H9 (cell line): ENCODE data around the gene TNK2. TPM values are rescaled to one million over a fixed set of nuclear protein-coding genes. Genes with fewer than 3 reads are reported as not detected.

Experiments
- DNase-seq: peaks from one replicate; pipeline ENCODE4 v3.0.0-alpha.2; 2017
- H2AFZ ChIP-seq: one replicate; pipeline ENCODE4 v1.6.1; 2013; ENCODE audit warnings: mild to moderate bottlenecking, low read length, control low read depth, moderate library complexity
- H2AK5ac ChIP-seq: 2 replicates; pipeline ENCODE4 v1.6.1; 2013; ENCODE audit warnings: low read length, control low read depth, mixed read lengths; ENCODE audit not compliant: insufficient read length
- H2BK120ac ChIP-seq: one replicate; pipeline ENCODE4 v1.6.1; 2013; ENCODE audit warnings: low read depth, mild to moderate bottlenecking, low read length, control low read depth, inconsistent platforms; ENCODE audit not compliant: poor library complexity, severe bottlenecking
- H2BK12ac ChIP-seq: 2 replicates; pipeline ENCODE4 v1.6.1; 2013; ENCODE audit warnings: low read length, control low read depth, mixed read lengths, low read depth; ENCODE audit not compliant: insufficient read length
- H2BK15ac ChIP-seq: 2 replicates; pipeline ENCODE4 v1.6.1; 2013; ENCODE audit warnings: low read depth, low read length, control low read depth
- H2BK20ac ChIP-seq: one replicate; pipeline ENCODE4 v1.6.1; 2013; ENCODE audit warnings: low read depth, mild to moderate bottlenecking, low read length, control low read depth, inconsistent platforms; ENCODE audit not compliant: poor library complexity, severe bottlenecking
- H2BK5ac ChIP-seq: 2 replicates; pipeline ENCODE4 v1.6.1; 2013; ENCODE audit warnings: low read length, control low read depth, mixed read lengths; ENCODE audit not compliant: insufficient read length
- H3K14ac ChIP-seq: 2 replicates; pipeline ENCODE4 v1.6.1; 2013; ENCODE audit warnings: low read length, control low read depth; ENCODE audit not compliant: insufficient read depth
- H3K18ac ChIP-seq: 2 replicates; pipeline ENCODE4 v1.6.1; 2013; ENCODE audit warnings: low read depth, mild to moderate bottlenecking, mixed read lengths, low read length, control low read depth; ENCODE audit not compliant: insufficient read length
- H3K23ac ChIP-seq: 2 replicates; pipeline ENCODE4 v1.6.1; 2013; ENCODE audit warnings: low read length, control low read depth, mixed read lengths, low read depth; ENCODE audit not compliant: insufficient read length
- H3K23me2 ChIP-seq: 2 replicates; pipeline ENCODE4 v1.6.1; 2013; ENCODE audit warnings: low read depth, mild to moderate bottlenecking, mixed read lengths, low read length, control low read depth; ENCODE audit not compliant: insufficient read length, poor library complexity, severe bottlenecking
- H3K27ac ChIP-seq: 2 replicates; pipeline ENCODE4 v1.5.1; 2013; ENCODE audit warnings: low read length, control low read depth, mixed read lengths, low read depth; ENCODE audit not compliant: insufficient read length
- H3K27me3 ChIP-seq: 2 replicates; pipeline ENCODE4 v1.6.1; 2013; ENCODE audit warnings: low read length, control low read depth, inconsistent platforms; ENCODE audit not compliant: insufficient read depth
- H3K4ac ChIP-seq: 2 replicates; pipeline ENCODE4 v1.6.1; 2013; ENCODE audit warnings: low read depth, mild to moderate bottlenecking, control low read depth, inconsistent platforms, low read length, moderate library complexity
- H3K4me1 ChIP-seq: 2 replicates; pipeline ENCODE4 v1.6.1; 2013; ENCODE audit warnings: low read length, control low read depth, inconsistent platforms; ENCODE audit not compliant: insufficient read depth
- H3K4me2 ChIP-seq: 2 replicates; pipeline ENCODE4 v1.6.1; 2013; ENCODE audit warnings: low read length, control low read depth, mixed read lengths; ENCODE audit not compliant: insufficient read length, insufficient read depth
- H3K56ac ChIP-seq: 2 replicates; pipeline ENCODE4 v1.6.1; 2013; ENCODE audit warnings: low read depth, mild to moderate bottlenecking, mixed read lengths, low read length, control low read depth; ENCODE audit not compliant: insufficient read length
- H3K79me1 ChIP-seq: 2 replicates; pipeline ENCODE4 v1.6.1; 2013; ENCODE audit warnings: low read depth, mild to moderate bottlenecking, moderate library complexity, low read length, control low read depth, inconsistent platforms; ENCODE audit not compliant: insufficient read depth, poor library complexity, severe bottlenecking
- H3K79me2 ChIP-seq: 2 replicates; pipeline ENCODE4 v1.6.1; 2013; ENCODE audit warnings: low read length, control low read depth, inconsistent platforms; ENCODE audit not compliant: insufficient read depth
- H3K9ac ChIP-seq: 2 replicates; pipeline ENCODE4 v1.6.1; 2013; ENCODE audit warnings: low read length, control low read depth, mixed read lengths; ENCODE audit not compliant: insufficient read length; ENCODE audit errors: extremely low read depth
- H3K9me3 ChIP-seq: one replicate; pipeline ENCODE4 v1.6.1; 2013; ENCODE audit warnings: low read depth, low read length, inconsistent platforms; ENCODE audit not compliant: control insufficient read depth
- H3T11ph ChIP-seq: one replicate; pipeline ENCODE4 v1.6.1; 2013; ENCODE audit warnings: mild to moderate bottlenecking, low read length, control low read depth, inconsistent platforms
- H4K20me1 ChIP-seq: one replicate; pipeline ENCODE4 v1.6.1; 2013; ENCODE audit not compliant: control insufficient read depth, insufficient read length, insufficient read depth
- H4K5ac ChIP-seq: 2 replicates; pipeline ENCODE4 v1.6.1; 2013; ENCODE audit warnings: low read depth, mild to moderate bottlenecking, mixed read lengths, low read length, control low read depth; ENCODE audit not compliant: insufficient read length
- H4K8ac ChIP-seq: replicated peaks from 2 replicates; pipeline ENCODE4 v1.6.1; 2013; ENCODE audit warnings: low read length, control low read depth, mixed read lengths, low read depth; ENCODE audit not compliant: insufficient read length
- H4K91ac ChIP-seq: 2 replicates; pipeline ENCODE4 v1.6.1; 2013; ENCODE audit warnings: low read depth, mild to moderate bottlenecking, moderate library complexity, mixed read lengths, low read length, control low read depth; ENCODE audit not compliant: insufficient read length
- H3K27ac Mint-ChIP-seq, 3 experiments: 2 replicates in 2 of 3; 3 replicates in 1 of 3; pipeline ENCODE4 v1.8.0; 2020 to 2021; ENCODE audit warnings: mixed read lengths in 3 of 3, mild to moderate bottlenecking in 1 of 3, moderate library complexity in 1 of 3
- H3K27me3 Mint-ChIP-seq: 2 replicates; pipeline ENCODE4 v1.8.0; 2021; ENCODE audit warnings: low read depth, mild to moderate bottlenecking, moderate library complexity, mixed read lengths
- H3K36me3 Mint-ChIP-seq, 3 experiments: 2 replicates in 2 of 3; 3 replicates in 1 of 3; pipeline ENCODE4 v1.8.0; 2020 to 2021; ENCODE audit warnings: low read depth in 3 of 3, mixed read lengths in 3 of 3; ENCODE audit not compliant: insufficient read depth in 1 of 3
- H3K4me1 Mint-ChIP-seq, 2 experiments: 2 replicates each; pipeline ENCODE4 v1.8.0; 2020; ENCODE audit warnings: mixed read lengths in 2 of 2
- H3K4me3 Mint-ChIP-seq, 2 experiments: 2 replicates in 1 of 2; 3 replicates in 1 of 2; pipeline ENCODE4 v1.8.0; 2020 to 2021; ENCODE audit warnings: mild to moderate bottlenecking in 2 of 2, mixed read lengths in 2 of 2, moderate library complexity in 1 of 2
- H3K9me3 Mint-ChIP-seq, 2 experiments: 2 replicates in 1 of 2; 3 replicates in 1 of 2; pipeline ENCODE4 v1.8.0; 2020; ENCODE audit warnings: mild to moderate bottlenecking in 2 of 2, mixed read lengths in 2 of 2, moderate library complexity in 1 of 2
- WGBS: extraction: QIAGEN DNeasy Blood & Tissue Kit; methylation state at CpG from one replicate; pipeline ENCODE4 v1.1.7; 2013; ENCODE audit warnings: missing lambda C conversion rate, low lambda C conversion rate, mixed read lengths; ENCODE audit not compliant: insufficient read length; ENCODE audit errors: extremely low coverage; 5-methylcytosine and 5-hydroxymethylcytosine counted together
- total RNA-seq: library from RNA; stranded (reverse); gene quantifications from 2 replicates; pipeline ENCODE4 v1.2.1, GENCODE V29; 2021
- TF ChIP-seq, protein P1 (sequence below): fragments of 200-600 bp; sonication (generic); conservative IDR thresholded peaks from 3 replicates; pipeline ENCODE4 v1.8.0; 2021; ENCODE audit warnings: antibody characterized with exemption, mild to moderate bottlenecking

The TNK2 gene
- total RNA-seq, 1 experiment from 2014 or later: 34.5 TPM

DNA sequence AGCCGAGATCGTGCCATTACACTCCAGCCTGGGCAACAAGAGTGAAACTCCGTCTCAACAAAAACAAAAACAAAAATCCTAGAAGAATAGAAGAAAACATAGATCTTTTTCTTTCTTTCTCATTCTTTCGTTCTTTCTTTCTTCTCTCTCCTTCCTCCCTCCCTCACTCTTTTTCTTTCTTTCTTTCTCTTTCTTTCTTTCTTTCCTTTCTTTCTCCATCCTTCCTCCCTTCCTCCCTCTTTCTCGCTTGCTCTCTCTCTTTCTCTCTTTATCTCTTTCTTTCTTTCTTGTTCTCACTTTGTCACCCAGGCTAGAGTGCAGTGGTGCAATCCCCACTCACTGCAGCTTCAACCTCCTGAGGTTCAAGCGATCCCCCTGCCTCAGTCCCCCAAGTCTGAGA, 62.9 kb downstream of the TNK2 start:
- Histone ChIP-seq H3K79me1 (no peaks in the 10 kb centered on the region), H3K79me2 (no peaks in the 10 kb centered on the region)

More for the DNA sequence above, 62.9 kb downstream of the TNK2 start:
- no peaks in the 10 kb centered on the region for H3K9me3 Mint-ChIP-seq
- WGBS: 100% methylated on average over 1 of the region's 6 CpGs
- H3K27me3 Mint-ChIP-seq: peaks cover 4% of the 10 kb centered on the region; the same call in 1 of the 2 replicates
- H3K9ac ChIP-seq: no peak overlapping the region
- no peaks in the 10 kb centered on the region for H4K20me1 ChIP-seq
- H2BK5ac ChIP-seq: no peak overlapping the region
- no peak overlapping the region for H3K4me3 Mint-ChIP-seq
- no peak overlapping the region for H3K56ac ChIP-seq
- no peak overlapping the region for H4K5ac ChIP-seq
- H3K18ac ChIP-seq: no peak overlapping the region
- no peak overlapping the region for H3K23ac ChIP-seq
- TF ChIP-seq, protein P1, sequence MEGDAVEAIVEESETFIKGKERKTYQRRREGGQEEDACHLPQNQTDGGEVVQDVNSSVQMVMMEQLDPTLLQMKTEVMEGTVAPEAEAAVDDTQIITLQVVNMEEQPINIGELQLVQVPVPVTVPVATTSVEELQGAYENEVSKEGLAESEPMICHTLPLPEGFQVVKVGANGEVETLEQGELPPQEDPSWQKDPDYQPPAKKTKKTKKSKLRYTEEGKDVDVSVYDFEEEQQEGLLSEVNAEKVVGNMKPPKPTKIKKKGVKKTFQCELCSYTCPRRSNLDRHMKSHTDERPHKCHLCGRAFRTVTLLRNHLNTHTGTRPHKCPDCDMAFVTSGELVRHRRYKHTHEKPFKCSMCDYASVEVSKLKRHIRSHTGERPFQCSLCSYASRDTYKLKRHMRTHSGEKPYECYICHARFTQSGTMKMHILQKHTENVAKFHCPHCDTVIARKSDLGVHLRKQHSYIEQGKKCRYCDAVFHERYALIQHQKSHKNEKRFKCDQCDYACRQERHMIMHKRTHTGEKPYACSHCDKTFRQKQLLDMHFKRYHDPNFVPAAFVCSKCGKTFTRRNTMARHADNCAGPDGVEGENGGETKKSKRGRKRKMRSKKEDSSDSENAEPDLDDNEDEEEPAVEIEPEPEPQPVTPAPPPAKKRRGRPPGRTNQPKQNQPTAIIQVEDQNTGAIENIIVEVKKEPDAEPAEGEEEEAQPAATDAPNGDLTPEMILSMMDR: no peak
- H3K27ac ChIP-seq: no peak overlapping the region
- no peaks in the 10 kb centered on the region for H3K9me3 ChIP-seq
- no peaks in the 10 kb centered on the region for H3K4me1 ChIP-seq
- H4K8ac ChIP-seq: no peak overlapping the region
- H3K27me3 ChIP-seq: no peaks in the 10 kb centered on the region
- DNase-seq: no peak
- no peak overlapping the region for H3T11ph ChIP-seq
- no peak overlapping the region for H2BK12ac ChIP-seq
- H3K4me2 ChIP-seq: no peak overlapping the region
- H3K4ac ChIP-seq: no peak overlapping the region
- H2BK120ac ChIP-seq: no peak overlapping the region
- H2BK20ac ChIP-seq: no peak overlapping the region
- peak overlapping the region in 1 of 3 experiments; percentile 23; a peak in 2 of 7 replicates for H3K27ac Mint-ChIP-seq
- no peaks in the 10 kb centered on the region for H3K23me2 ChIP-seq
- no peaks in the 10 kb centered on the region for H3K36me3 Mint-ChIP-seq
- no peak overlapping the region for H2AFZ ChIP-seq
- no peak overlapping the region for H2BK15ac ChIP-seq
- no peak overlapping the region for H3K14ac ChIP-seq
- H3K4me1 Mint-ChIP-seq: peaks cover 9 to 10% of the 10 kb centered on the region in 2 experiments
- H4K91ac ChIP-seq: no peak overlapping the region
- H2AK5ac ChIP-seq: no peak overlapping the region
